Testis (tissue), 3 donors: ENCODE measurements around the gene CLTC. TPM values are rescaled to one million over a fixed set of nuclear protein-coding genes. Genes with fewer than 3 reads are reported as not detected.

Source experiments
- DNase-seq: peaks from one replicate; pipeline ENCODE4 v3.0.0-alpha.2; 2019
- H3K27ac ChIP-seq, 2 donors: fragments of 200-600 bp; sonication (generic); one replicate each; pipeline ENCODE4 v1.5.1; 2019
- H3K27me3 ChIP-seq: fragments of 200-600 bp; sonication (generic); one replicate; pipeline ENCODE4 v1.5.1; 2019
- H3K36me3 ChIP-seq: fragments of 200-600 bp; sonication (generic); one replicate; pipeline ENCODE4 v1.5.1; 2017; ENCODE audit warnings: low read depth; ENCODE audit errors: missing control alignments
- H3K4me1 ChIP-seq: fragments of 200-600 bp; sonication (generic); one replicate; pipeline ENCODE4 v1.5.1; 2019
- H3K4me3 ChIP-seq, 2 donors: fragments of 200-600 bp; sonication (generic); one replicate each; pipeline ENCODE4 v1.5.1; 2017 to 2019
- H3K9me3 ChIP-seq: fragments of 200-600 bp; sonication (generic); one replicate; pipeline ENCODE4 v1.5.1; 2017
- POLR2A ChIP-seq: fragments of 450-650 bp; IDR thresholded peaks from one replicate; pipeline ENCODE4 v1.6.1; 2017; ENCODE audit warnings: antibody characterized with exemption, mild to moderate bottlenecking, moderate library complexity
- WGBS, 2 donors: methylation state at CpG; one replicate each; pipeline ENCODE4 v1.1.5; 2018; 5-methylcytosine and 5-hydroxymethylcytosine counted together
- intact Hi-C: fragments of 100-400 bp; cut with DNase I; formaldehyde crosslinking; loops from one replicate; pipeline ENCODE4 v1.15.1; 2023; ENCODE audit warnings: low total_unique reads
- polyA plus RNA-seq: library from polyadenylated mRNA; stranded (reverse); fragments of 350-450 nt; fragmentation: Illumina TruSeq; extraction: RNeasy Lipid Tissue Mini Kit (QIAGEN cat#74804); gene quantifications from one replicate; pipeline ENCODE4 v1.2.3, GENCODE V29; 2014; ENCODE audit warnings: low read depth, low replicate concordance; ENCODE audit not compliant: insufficient read depth
- total RNA-seq, 2 donors: library from RNA; depleted of rRNA; stranded (reverse); fragments of >200 nt; gene quantifications; one replicate each; pipeline ENCODE4 v1.2.3, GENCODE V29; 2016
- TF ChIP-seq, protein P1 (sequence below), 3 experiments: fragments of 450-650 bp in 2 of 3; fragments of 200-600 bp in 1 of 3; sonication (generic) in 1 of 3; IDR thresholded peaks; one replicate each; pipeline ENCODE4 v1.5.1; 2016 to 2019; ENCODE audit warnings: antibody characterized with exemption in 3 of 3, mild to moderate bottlenecking in 2 of 3, moderate library complexity in 1 of 3

Gene CLTC
- total and polyA plus RNA-seq, 3 donors from 2014 or later: 137 to 253 (median 221) TPM

DNA sequence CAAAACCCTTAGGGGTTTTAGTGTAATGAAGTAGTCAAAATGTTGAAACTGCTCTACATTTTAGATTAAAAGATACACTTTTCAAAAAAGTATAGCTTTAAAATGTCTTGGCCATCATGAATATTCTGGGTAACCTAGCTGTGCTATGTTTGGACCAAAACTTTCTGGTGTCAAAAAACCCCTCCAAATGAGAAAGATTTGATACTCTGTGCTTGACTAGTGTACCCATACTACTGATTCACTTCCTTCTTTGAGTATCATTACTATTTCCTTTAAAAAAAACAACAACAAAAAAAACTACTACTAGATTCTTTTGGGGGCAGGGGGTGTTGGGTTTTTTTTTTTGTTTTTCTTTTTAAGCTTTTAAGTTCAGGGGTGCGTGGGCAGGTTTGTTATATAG is 50.2 kb downstream of the CLTC start:
- intact Hi-C loops: no loop called here
- no peak for TF ChIP-seq POLR2A
- TF ChIP-seq, protein P1, sequence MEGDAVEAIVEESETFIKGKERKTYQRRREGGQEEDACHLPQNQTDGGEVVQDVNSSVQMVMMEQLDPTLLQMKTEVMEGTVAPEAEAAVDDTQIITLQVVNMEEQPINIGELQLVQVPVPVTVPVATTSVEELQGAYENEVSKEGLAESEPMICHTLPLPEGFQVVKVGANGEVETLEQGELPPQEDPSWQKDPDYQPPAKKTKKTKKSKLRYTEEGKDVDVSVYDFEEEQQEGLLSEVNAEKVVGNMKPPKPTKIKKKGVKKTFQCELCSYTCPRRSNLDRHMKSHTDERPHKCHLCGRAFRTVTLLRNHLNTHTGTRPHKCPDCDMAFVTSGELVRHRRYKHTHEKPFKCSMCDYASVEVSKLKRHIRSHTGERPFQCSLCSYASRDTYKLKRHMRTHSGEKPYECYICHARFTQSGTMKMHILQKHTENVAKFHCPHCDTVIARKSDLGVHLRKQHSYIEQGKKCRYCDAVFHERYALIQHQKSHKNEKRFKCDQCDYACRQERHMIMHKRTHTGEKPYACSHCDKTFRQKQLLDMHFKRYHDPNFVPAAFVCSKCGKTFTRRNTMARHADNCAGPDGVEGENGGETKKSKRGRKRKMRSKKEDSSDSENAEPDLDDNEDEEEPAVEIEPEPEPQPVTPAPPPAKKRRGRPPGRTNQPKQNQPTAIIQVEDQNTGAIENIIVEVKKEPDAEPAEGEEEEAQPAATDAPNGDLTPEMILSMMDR (IDR thresholded peaks at IDR 0.05): no peak
- no peaks in the 10 kb centered on the region for H3K9me3 ChIP-seq

DNA sequence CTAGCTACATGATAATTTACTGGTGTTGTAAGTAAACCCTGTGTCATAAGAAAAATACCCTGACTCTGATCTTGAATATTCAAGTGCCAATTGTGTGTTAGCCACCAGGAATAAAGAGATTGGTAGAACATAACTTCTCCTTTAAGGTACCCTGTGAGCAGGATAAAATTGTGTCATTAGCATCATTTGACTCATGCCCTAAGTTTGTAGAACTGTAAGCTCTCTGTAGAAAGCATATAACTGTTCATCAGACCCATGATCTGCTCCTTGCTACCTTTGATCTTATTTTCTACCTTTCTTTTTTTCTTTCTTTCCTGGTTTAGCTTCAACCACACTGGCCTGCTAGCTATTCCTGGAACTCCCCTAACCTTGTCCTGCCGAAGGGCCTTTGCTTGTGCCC is 51.7 kb downstream of the CLTC start:
- Histone ChIP-seq H3K36me3 (no peaks in the 10 kb centered on the region), H3K9me3 (no peaks in the 10 kb centered on the region), H3K4me1 (peaks cover 3% of the 10 kb centered on the region), H3K27ac (no peak overlapping the region), H3K4me3 (no peak overlapping the region), H3K27me3 (no peaks in the 10 kb centered on the region)
- TF ChIP-seq, protein P1 (IDR thresholded peaks at IDR 0.05): no peak
- no peak for TF ChIP-seq POLR2A
- DNase-seq: no peak
- WGBS, 2 donors: 86 to 94% methylated on average over 1 of the region's 1 CpG
- intact Hi-C loops: no loop called here

More for the DNA sequence above, 50.2 kb downstream of the CLTC start:
- no peaks in the 10 kb centered on the region for H3K36me3 ChIP-seq
- H3K4me3 ChIP-seq: no peak overlapping the region
- 96 to 97% methylated on average over 1 of the region's 1 CpG for WGBS, 2 donors
- H3K4me1 ChIP-seq: peaks cover 3% of the 10 kb centered on the region
- no peak for DNase-seq
- no peak overlapping the region for H3K27ac ChIP-seq
- H3K27me3 ChIP-seq: no peaks in the 10 kb centered on the region

DNA sequence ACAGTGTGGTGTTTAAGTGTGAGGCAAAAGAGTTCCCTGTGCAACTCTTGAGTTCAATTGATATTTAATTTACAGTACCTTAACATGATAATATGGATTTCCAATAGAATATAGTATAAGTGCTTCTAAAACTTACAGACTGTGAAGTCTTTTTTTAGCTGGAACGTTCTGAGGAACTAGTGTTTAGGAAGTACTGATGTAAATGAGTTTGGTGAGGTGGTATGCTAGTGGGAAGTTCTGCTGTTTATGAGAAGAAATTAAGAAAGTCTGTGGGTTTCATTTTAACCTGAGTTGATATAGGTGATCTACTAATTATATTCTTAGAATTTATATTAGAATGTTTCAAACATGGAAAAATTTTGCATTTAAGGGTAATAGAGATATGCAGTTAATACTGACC is 55.5 kb downstream of the CLTC start:
- Histone ChIP-seq H3K27ac (no peak overlapping the region), H3K4me3 (no peak overlapping the region), H3K9me3 (no peaks in the 10 kb centered on the region), H3K36me3 (no peaks in the 10 kb centered on the region), H3K27me3 (no peaks in the 10 kb centered on the region), H3K4me1 (no peaks in the 10 kb centered on the region)
- no peak for DNase-seq
- TF ChIP-seq, protein P1 (IDR thresholded peaks at IDR 0.05): no peak
- no peak for TF ChIP-seq POLR2A
- intact Hi-C loops: no loop called here
- WGBS, 2 donors: 73 to 74% methylated on average over 1 of the region's 1 CpG

DNA sequence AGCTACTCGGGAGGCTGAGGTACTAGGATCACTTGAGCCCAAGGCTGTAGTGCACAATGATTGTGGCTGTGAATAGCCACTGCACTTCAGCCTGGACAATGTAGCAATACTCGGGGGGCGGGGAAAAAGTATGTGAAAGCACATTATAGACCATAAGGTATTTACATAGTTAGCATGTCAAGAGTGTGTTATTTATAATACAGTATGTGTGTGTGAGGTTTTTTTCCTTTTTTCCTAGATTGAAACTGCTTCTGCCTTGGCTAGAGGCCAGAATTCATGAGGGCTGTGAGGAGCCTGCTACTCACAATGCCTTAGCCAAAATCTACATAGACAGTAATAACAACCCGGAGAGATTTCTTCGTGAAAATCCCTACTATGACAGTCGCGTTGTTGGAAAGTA is 57.0 kb downstream of the CLTC start:
- DNase-seq: no peak
- WGBS, 2 donors: 85 to 95% methylated on average over 7 of the region's 7 CpGs
- H3K9me3 ChIP-seq: no peaks in the 10 kb centered on the region
- no peak overlapping the region for H3K27ac ChIP-seq
- H3K4me1 ChIP-seq: no peaks in the 10 kb centered on the region
- no peaks in the 10 kb centered on the region for H3K36me3 ChIP-seq
- TF ChIP-seq POLR2A: no peak
- TF ChIP-seq, protein P1 (IDR thresholded peaks at IDR 0.05): no peak
- intact Hi-C loops: no loop called here
- no peaks in the 10 kb centered on the region for H3K27me3 ChIP-seq
- no peak overlapping the region for H3K4me3 ChIP-seq

DNA sequence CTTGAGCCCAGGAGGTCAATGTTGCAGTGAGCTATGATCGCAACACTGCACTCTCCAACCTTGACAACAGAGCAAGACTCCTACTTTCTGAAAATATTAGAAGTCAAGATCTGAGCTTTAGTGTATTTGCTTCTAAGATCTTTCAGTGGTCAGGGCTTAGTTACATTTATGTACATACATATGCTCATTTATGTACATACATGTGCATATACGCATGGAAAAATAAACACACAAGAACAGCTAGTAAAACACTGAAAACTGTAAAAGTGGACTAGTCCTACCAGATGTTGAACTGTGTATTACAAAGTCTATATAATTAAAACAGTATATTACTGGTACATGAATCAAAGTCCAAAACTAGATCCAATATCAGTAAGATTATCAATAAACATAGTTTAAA is 59.2 kb downstream of the CLTC start:
- TF ChIP-seq, protein P1 (IDR thresholded peaks at IDR 0.05): no peak
- TF ChIP-seq POLR2A: no peak
- no peaks in the 10 kb centered on the region for H3K4me1 ChIP-seq
- H3K4me3 ChIP-seq: no peak overlapping the region
- no peaks in the 10 kb centered on the region for H3K9me3 ChIP-seq
- WGBS, 2 donors: 48 to 49% methylated on average over 2 of the region's 2 CpGs
- H3K36me3 ChIP-seq: peaks cover 5% of the 10 kb centered on the region
- intact Hi-C loops: no loop called here
- DNase-seq: no peak
- H3K27ac ChIP-seq: no peak overlapping the region
- H3K27me3 ChIP-seq: no peaks in the 10 kb centered on the region
